RWPE1 (cell line): ENCODE results near the gene CLEC1A.

Source experiments
- CTCF ChIA-PET: fragments of 350-600 bp; sonication (Branson Sonifier 250); formaldehyde crosslinking; extraction: SDS; loops from one replicate; lab custom pipeline; 2021; lab: Yijun Ruan, JAX
- POLR2A ChIA-PET: fragments of 400-600 bp; formaldehyde crosslinking; extraction: SDS; loops from one replicate; lab custom pipeline; 2020; ENCODE audit warnings: antibody characterized with exemption; ENCODE audit not compliant: low non-redundant PET; lab: Yijun Ruan, JAX
- DNase-seq: peaks from one replicate; pipeline ENCODE4 v3.0.0; 2012; ENCODE audit warnings: low spot score
- H3K27ac ChIP-seq: fragments of 450-650 bp; 2 replicates; pipeline ENCODE4 v1.5.1; 2017
- CTCF ChIP-seq: fragments of 450-650 bp; conservative IDR thresholded peaks from 2 replicates; pipeline ENCODE4 v1.5.1; 2017; ENCODE audit warnings: low read depth, mild to moderate bottlenecking

Gene CLEC1A

GRCh38 chr12:10132850-10133370 is 34.1 kb upstream of the CLEC1A start:
- ChIA-PET CTCF (interaction anchor here (1.4 kb wide), 1 partner anchor 21 kb away, joined by 3 read pairs; no protein-coding TSS in a partner anchor), POLR2A (no interaction called here)
- H3K27ac ChIP-seq = no peak overlapping the region
- TF ChIP-seq CTCF = no peak
- DNase-seq = no peak

GRCh38 chr12:10131111-10131690 is 32.4 kb upstream of the CLEC1A start:
- POLR2A ChIA-PET = no interaction called here
- DNase-seq = no peak
- CTCF ChIA-PET = interaction anchor here (0.6 kb wide), 1 partner anchor 32 kb away, joined by 5 read pairs; the partner anchor contains the start of gene CLEC1A
- H3K27ac ChIP-seq = no peak overlapping the region
- TF ChIP-seq CTCF = no peak

- CTCF ChIA-PET = no interaction called here
- no peak within 1 kb of the TSS for H3K27ac ChIP-seq
- no peak for DNase-seq
- TF ChIP-seq CTCF = no peak
- POLR2A ChIA-PET = no interaction called here
These were observed 31.3 kb upstream of the CLEC1A start, which contains the start of gene CLEC7A for GRCh38 chr12:10130042-10130441. CLEC7A (minus strand) TSS chr12:10130199; CDS start chr12:10130082, 117 bp downstream.

- no peak overlapping the region for H3K27ac ChIP-seq
- CTCF ChIA-PET = interaction anchor here (0.7 kb wide), 1 partner anchor 24 kb away, joined by 5 read pairs; no protein-coding TSS in a partner anchor
- DNase-seq = no peak
- POLR2A ChIA-PET = no interaction called here
- TF ChIP-seq CTCF = no peak
These were observed 29.9 kb upstream of the CLEC1A start for GRCh38 chr12:10128687-10129086.

- no peak for DNase-seq
- ChIA-PET POLR2A (no interaction called here), CTCF (no interaction called here)
- no peak overlapping the region for H3K27ac ChIP-seq
- no peak for TF ChIP-seq CTCF
These were observed 27.6 kb upstream of the CLEC1A start for GRCh38 chr12:10126413-10126812.

- POLR2A ChIA-PET = no interaction called here
- CTCF ChIA-PET = no interaction called here
- TF ChIP-seq CTCF = no peak
- no peak for DNase-seq
- H3K27ac ChIP-seq = no peak overlapping the region
These were observed 23.9 kb upstream of the CLEC1A start for GRCh38 chr12:10122689-10123088.
